Breast epithelium (tissue), 4 donors: ENCODE measurements around the gene SH3BP5. TPM values are rescaled to one million over a fixed set of nuclear protein-coding genes. Genes with fewer than 3 reads are reported as not detected.

Experiments used
- DNase-seq, 2 donors: peaks; one replicate each; pipeline ENCODE4 v3.0.0-alpha.2; 2019; ENCODE audit warnings: low spot score in 2 of 2
- H3K27ac ChIP-seq, 2 donors: fragments of 200-600 bp; sonication (generic) in 1 of 2; one replicate each; pipeline ENCODE4 v1.5.1; 2016 to 2019; ENCODE audit warnings: mild to moderate bottlenecking in 1 of 2
- H3K27me3 ChIP-seq, 2 donors: fragments of 200-600 bp; sonication (generic) in 1 of 2; one replicate each; pipeline versions ENCODE4 v1.5.1 to v1.6.0; 2017 to 2019; ENCODE audit warnings: control low read depth in 1 of 2, mild to moderate bottlenecking in 1 of 2
- H3K36me3 ChIP-seq: fragments of 200-600 bp; one replicate; pipeline ENCODE4 v1.5.1; 2019
- H3K4me1 ChIP-seq, 2 donors: fragments of 200-600 bp; sonication (generic); one replicate each; pipeline ENCODE4 v1.5.1; 2016 to 2019; ENCODE audit warnings: control low read depth in 1 of 2
- H3K4me3 ChIP-seq, 3 donors: fragments of 200-600 bp; sonication (generic); 1 replicate in 2 of 3; 2 replicates in 1 of 3; pipeline ENCODE4 v1.5.1; 2016 to 2019; ENCODE audit warnings: mild to moderate bottlenecking in 3 of 3, moderate library complexity in 2 of 3
- H3K9me3 ChIP-seq, 2 donors: fragments of 200-600 bp; sonication (generic) in 1 of 2; one replicate each; pipeline ENCODE4 v1.5.1; 2016 to 2019; ENCODE audit warnings: control low read depth in 1 of 2
- POLR2A ChIP-seq: fragments of 450-650 bp; IDR thresholded peaks from one replicate; pipeline ENCODE4 v1.6.1; 2016; ENCODE audit warnings: antibody characterized with exemption, mild to moderate bottlenecking, moderate library complexity
- POLR2AphosphoS5 ChIP-seq, 3 donors: sonication (generic); formaldehyde crosslinking; IDR thresholded peaks; one replicate each; pipeline ENCODE4 v1.6.1; 2017; ENCODE audit warnings: antibody characterized with exemption in 3 of 3
- intact Hi-C: fragments of 100-400 bp; cut with DNase I; formaldehyde crosslinking; loops from one replicate; pipeline ENCODE4 v1.15.1; 2023; ENCODE audit warnings: low total_unique reads
- total RNA-seq, 3 donors: library from RNA; depleted of rRNA; stranded (reverse); fragments of >200 nt; gene quantifications; one replicate each; pipeline ENCODE4 v1.1.0, GENCODE V29; 2016
- TF ChIP-seq, protein P1 (sequence below), 3 donors: fragments of 450-650 bp; IDR thresholded peaks; one replicate each; pipeline ENCODE4 v1.5.1; 2016 to 2017; ENCODE audit warnings: antibody characterized with exemption in 3 of 3, mild to moderate bottlenecking in 3 of 3, moderate library complexity in 3 of 3

SH3BP5 gene
- total RNA-seq, 3 donors from 2014 or later: 56.9 to 96.2 (median 83.2) TPM

GRCh38 chr3:15243822-15244482, 88.4 kb downstream of the SH3BP5 start:
- H3K4me1 ChIP-seq: no peaks in the 10 kb centered on the region
- DNase-seq: no peak
- no peaks in the 10 kb centered on the region for H3K9me3 ChIP-seq
- intact Hi-C loops: no loop called here
- H3K36me3 ChIP-seq: peaks cover 11% of the 10 kb centered on the region
- no peaks in the 10 kb centered on the region for H3K27me3 ChIP-seq
- TF ChIP-seq, protein P1, sequence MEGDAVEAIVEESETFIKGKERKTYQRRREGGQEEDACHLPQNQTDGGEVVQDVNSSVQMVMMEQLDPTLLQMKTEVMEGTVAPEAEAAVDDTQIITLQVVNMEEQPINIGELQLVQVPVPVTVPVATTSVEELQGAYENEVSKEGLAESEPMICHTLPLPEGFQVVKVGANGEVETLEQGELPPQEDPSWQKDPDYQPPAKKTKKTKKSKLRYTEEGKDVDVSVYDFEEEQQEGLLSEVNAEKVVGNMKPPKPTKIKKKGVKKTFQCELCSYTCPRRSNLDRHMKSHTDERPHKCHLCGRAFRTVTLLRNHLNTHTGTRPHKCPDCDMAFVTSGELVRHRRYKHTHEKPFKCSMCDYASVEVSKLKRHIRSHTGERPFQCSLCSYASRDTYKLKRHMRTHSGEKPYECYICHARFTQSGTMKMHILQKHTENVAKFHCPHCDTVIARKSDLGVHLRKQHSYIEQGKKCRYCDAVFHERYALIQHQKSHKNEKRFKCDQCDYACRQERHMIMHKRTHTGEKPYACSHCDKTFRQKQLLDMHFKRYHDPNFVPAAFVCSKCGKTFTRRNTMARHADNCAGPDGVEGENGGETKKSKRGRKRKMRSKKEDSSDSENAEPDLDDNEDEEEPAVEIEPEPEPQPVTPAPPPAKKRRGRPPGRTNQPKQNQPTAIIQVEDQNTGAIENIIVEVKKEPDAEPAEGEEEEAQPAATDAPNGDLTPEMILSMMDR (IDR thresholded peaks at IDR 0.05): no peak
- no peak for TF ChIP-seq POLR2A
- TF ChIP-seq POLR2AphosphoS5 (IDR thresholded peaks at IDR 0.05): no peak
- no peak overlapping the region for H3K4me3 ChIP-seq
- no peak overlapping the region for H3K27ac ChIP-seq

- Histone ChIP-seq H3K9me3 (no peaks in the 10 kb centered on the region), H3K27ac (no peak overlapping the region), H3K36me3 (peaks cover 10% of the 10 kb centered on the region), H3K4me3 (no peak overlapping the region), H3K27me3 (no peaks in the 10 kb centered on the region), H3K4me1 (no peaks in the 10 kb centered on the region)
- intact Hi-C loops: no loop called here
- TF ChIP-seq POLR2A (no peak), POLR2AphosphoS5 (IDR thresholded peaks at IDR 0.05) (no peak)
- TF ChIP-seq, protein P1 (IDR thresholded peaks at IDR 0.05): no peak
- no peak for DNase-seq
Observed at GRCh38 chr3:15241341-15241740, 91.0 kb downstream of the SH3BP5 start.

DNA sequence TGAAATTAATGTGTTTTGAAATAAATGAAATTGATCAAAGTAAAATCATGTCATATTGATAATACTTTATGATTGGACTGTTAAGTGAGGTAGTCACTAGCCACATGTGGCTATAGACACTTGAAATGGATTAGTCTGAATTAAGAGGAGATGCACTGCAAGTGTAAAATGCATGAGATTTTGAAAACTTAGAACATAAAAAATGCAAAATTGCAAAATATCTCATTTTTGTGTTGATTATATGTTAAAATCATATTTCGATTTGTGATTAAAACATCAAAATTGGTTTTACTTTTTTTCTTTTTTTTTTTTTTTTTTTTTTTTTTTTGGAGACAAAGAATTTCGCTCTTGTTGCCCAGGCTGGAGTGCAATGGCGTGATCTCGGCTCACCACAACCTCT, 103.1 kb downstream of the SH3BP5 start:
- H3K4me3 ChIP-seq: no peak overlapping the region
- no peaks in the 10 kb centered on the region for H3K4me1 ChIP-seq
- TF ChIP-seq, protein P1 (IDR thresholded peaks at IDR 0.05): no peak
- TF ChIP-seq POLR2AphosphoS5 (IDR thresholded peaks at IDR 0.05) (no peak), POLR2A (no peak)
- no peak for DNase-seq
- peaks cover 11% of the 10 kb centered on the region for H3K36me3 ChIP-seq
- H3K27me3 ChIP-seq: no peaks in the 10 kb centered on the region
- H3K27ac ChIP-seq: no peak overlapping the region
- intact Hi-C loops: no loop called here
- no peaks in the 10 kb centered on the region for H3K9me3 ChIP-seq

- TF ChIP-seq, protein P1 (IDR thresholded peaks at IDR 0.05): no peak
- TF ChIP-seq POLR2A: no peak
- TF ChIP-seq POLR2AphosphoS5 (IDR thresholded peaks at IDR 0.05): no peak
- no peaks in the 10 kb centered on the region for H3K27me3 ChIP-seq
- intact Hi-C loops: no loop called here
- no peak overlapping the region for H3K27ac ChIP-seq
- H3K4me3 ChIP-seq: no peak overlapping the region
- DNase-seq: no peak
- H3K9me3 ChIP-seq: no peaks in the 10 kb centered on the region
- peaks cover 11% of the 10 kb centered on the region for H3K36me3 ChIP-seq
- H3K4me1 ChIP-seq: no peaks in the 10 kb centered on the region
Observed at GRCh38 chr3:15228147-15228546, 104.2 kb downstream of the SH3BP5 start.

- intact Hi-C loops: no loop called here
- DNase-seq: no peak
Observed at GRCh38 chr3:15223685-15224572, 108.5 kb downstream of the SH3BP5 start.

More at GRCh38 chr3:15223685-15224572, 108.5 kb downstream of the SH3BP5 start:
- Histone ChIP-seq H3K4me3 (no peak overlapping the region), H3K9me3 (no peaks in the 10 kb centered on the region), H3K27ac (no peak overlapping the region), H3K27me3 (no peaks in the 10 kb centered on the region), H3K4me1 (no peaks in the 10 kb centered on the region), H3K36me3 (peaks cover 11% of the 10 kb centered on the region)
- TF ChIP-seq POLR2A (no peak), POLR2AphosphoS5 (IDR thresholded peaks at IDR 0.05) (no peak)
- TF ChIP-seq, protein P1 (IDR thresholded peaks at IDR 0.05): no peak
